Urothelium cell line (cell line): Measurements from ENCODE around the gene CDA.

Experiments
- DNase-seq: peaks from one replicate; pipeline ENCODE4 v3.0.0; 2011; ENCODE audit warnings: low spot score, mixed read lengths
- FAIRE-seq: peaks from 2 replicates; lab custom pipeline; 2011; peaks lifted over from hg19 to GRCh38; lab: Jason Lieb, UNC

Gene CDA

GRCh38 chr1:20588634-20589225 is at the start of gene CDA:
Gene CDA (plus strand): TSS chr1:20589097. CDS start chr1:20589130, 33 bp downstream.
- DNase-seq (no peak), FAIRE-seq (no peak)

GRCh38 chr1:20540281-20540680 is 48.6 kb upstream of the CDA start:
- no peak for FAIRE-seq
- DNase-seq, result no peak

GRCh38 chr1:20546637-20547036 is 42.3 kb upstream of the CDA start:
- no peak for DNase-seq
- no peak for FAIRE-seq

- FAIRE-seq (no peak), DNase-seq (no peak)
These were observed 37.7 kb upstream of the CDA start for GRCh38 chr1:20551161-20551560.

- peak; percentile 5 for FAIRE-seq
These were observed 36.8 kb upstream of the CDA start, which contains the start of gene FAM43B for GRCh38 chr1:20551945-20552727. Gene FAM43B (plus strand): TSS chr1:20552573. CDS start chr1:20552974, 401 bp downstream.

GRCh38 chr1:20552728-20553445 is 36.0 kb upstream of the CDA start:
- no peak for FAIRE-seq
- peak; percentile 35 for DNase-seq

More at GRCh38 chr1:20551945-20552727, 36.8 kb upstream of the CDA start, which contains the start of gene FAM43B:
- DNase-seq, result peak; percentile 88

- FAIRE-seq, result no peak
These were observed 33.7 kb upstream of the CDA start for GRCh38 chr1:20555025-20555757.

GRCh38 chr1:20555758-20556120 is 33.2 kb upstream of the CDA start:
- DNase-seq, result no peak
- no peak for FAIRE-seq

More at GRCh38 chr1:20555025-20555757, 33.7 kb upstream of the CDA start:
- no peak for DNase-seq

GRCh38 chr1:20558191-20558590 is 30.7 kb upstream of the CDA start:
- no peak for FAIRE-seq

GRCh38 chr1:20560966-20561365 is 27.9 kb upstream of the CDA start:
- no peak for FAIRE-seq
- no peak for DNase-seq

More at GRCh38 chr1:20558191-20558590, 30.7 kb upstream of the CDA start:
- DNase-seq, result no peak

GRCh38 chr1:20565234-20565633 is 23.7 kb upstream of the CDA start:
- DNase-seq, result no peak
- no peak for FAIRE-seq

- DNase-seq, result no peak
- FAIRE-seq, result no peak
These were observed 19.3 kb upstream of the CDA start for GRCh38 chr1:20569523-20570098.

GRCh38 chr1:20571427-20571826 is 17.5 kb upstream of the CDA start:
- no peak for DNase-seq
- FAIRE-seq, result no peak

GRCh38 chr1:20573987-20574386 is 14.9 kb upstream of the CDA start:
- no peak for DNase-seq
- FAIRE-seq, result no peak

GRCh38 chr1:20574686-20575540 is 14.0 kb upstream of the CDA start:
- DNase-seq (peak; percentile 58), FAIRE-seq (no peak)

GRCh38 chr1:20575541-20576336 is 13.2 kb upstream of the CDA start:
- DNase-seq, result no peak

GRCh38 chr1:20578062-20578461 is 10.8 kb upstream of the CDA start:
- DNase-seq, result no peak
- no peak for FAIRE-seq

More at GRCh38 chr1:20575541-20576336, 13.2 kb upstream of the CDA start:
- FAIRE-seq, result no peak

- DNase-seq (no peak), FAIRE-seq (no peak)
These were observed 10.0 kb upstream of the CDA start for GRCh38 chr1:20578721-20579395.
